ENCODE measurements around the gene KLC4. TPM values are rescaled to one million over a fixed set of nuclear protein-coding genes. Genes with fewer than 3 reads are reported as not detected.
"Not testable (repeated sequence)": the region's sequence is repeated elsewhere in the genome, so short reads cannot be mapped to it uniquely, and the experiment has no call there.

Gene KLC4
- total and polyA plus RNA-seq, 2 donors from 2014 or later, result 33.7 to 39.0 TPM

- TF ChIP-seq CTCF (IDR thresholded peaks at IDR 0.05; ENCODE audit: borderline replicate concordance, extremely low read depth, insufficient read depth), result no peak
- DNase-seq (peak in 2 of 5 donors; percentile 58 to 86), FAIRE-seq (no peak)
- Histone ChIP-seq H3K9ac (ENCODE audit: low read length in 3 of 3) (no peak overlapping the region), H3K9me3 (ENCODE audit: control insufficient read depth in 2 of 3, insufficient read depth in 1 of 3, low read length in 3 of 3) (no peaks in the 10 kb centered on the region), H3K36me3 (ENCODE audit: control insufficient read depth in 2 of 3, insufficient read depth in 3 of 3, low read length in 3 of 3) (peaks cover 0 to 2% (median 0%) of the 10 kb centered on the region in 3 donors), H3K27ac (ENCODE audit: low read depth in 2 of 2, low read length in 2 of 2) (no peak overlapping the region), H3K4me3 (ENCODE audit: low read length in 3 of 3) (peak overlapping the region in 1 of 3 donors; percentile 3), H3K27me3 (ENCODE audit: control insufficient read depth, insufficient read depth, low read length) (no peaks in the 10 kb centered on the region), H3K4me1 (ENCODE audit: control insufficient read depth in 2 of 3, insufficient read depth in 2 of 3, low read depth in 1 of 3, low read length in 3 of 3) (peaks cover 0 to 6% (median 0%) of the 10 kb centered on the region in 3 donors)
- intact Hi-C loops (cut with DNase I), result no loop called here
These were observed 19.3 kb downstream of the KLC4 start for GRCh38 chr6:43078691-43079090.

DNA sequence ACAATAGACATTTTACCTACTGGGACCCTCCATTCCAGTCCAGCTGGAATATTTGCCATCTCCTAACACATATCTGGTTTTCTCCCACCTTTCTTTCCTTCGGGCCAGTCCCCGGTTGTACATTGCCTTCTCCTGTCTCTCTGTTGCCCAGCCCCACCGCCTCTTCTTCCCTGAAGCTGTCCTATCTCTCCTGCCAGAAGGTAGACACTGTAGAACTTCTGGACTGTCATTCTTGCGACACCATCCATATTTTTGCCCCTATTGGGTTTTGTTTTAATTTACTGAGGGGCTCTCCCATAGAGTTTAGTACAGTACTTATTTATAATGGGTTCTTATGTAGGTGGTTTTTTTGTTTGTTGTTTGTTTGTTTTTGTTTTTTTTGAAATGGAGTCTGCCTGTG is 21.6 kb downstream of the KLC4 start:
- intact Hi-C loops (cut with DNase I), result no loop called here
- Histone ChIP-seq H3K36me3 (ENCODE audit: control insufficient read depth in 2 of 3, insufficient read depth in 3 of 3, low read length in 3 of 3) (no peaks in the 10 kb centered on the region), H3K27ac (ENCODE audit: low read depth in 2 of 2, low read length in 2 of 2) (no peak overlapping the region), H3K4me1 (ENCODE audit: control insufficient read depth in 2 of 3, insufficient read depth in 2 of 3, low read depth in 1 of 3, low read length in 3 of 3) (no peaks in the 10 kb centered on the region), H3K9ac (ENCODE audit: low read length in 3 of 3) (no peak overlapping the region), H3K27me3 (ENCODE audit: control insufficient read depth, insufficient read depth, low read length) (no peaks in the 10 kb centered on the region), H3K4me3 (ENCODE audit: low read length in 3 of 3) (no peak overlapping the region), H3K9me3 (ENCODE audit: control insufficient read depth in 2 of 3, insufficient read depth in 1 of 3, low read length in 3 of 3) (no peaks in the 10 kb centered on the region)
- DNase-seq, result no peak
- FAIRE-seq, result no peak
- TF ChIP-seq CTCF (IDR thresholded peaks at IDR 0.05; ENCODE audit: borderline replicate concordance, extremely low read depth, insufficient read depth), result no peak

GRCh38 chr6:43081922-43082321 is 22.5 kb downstream of the KLC4 start:
- H3K4me3 ChIP-seq (ENCODE audit: low read length in 3 of 3); intact Hi-C loops (cut with DNase I); H3K36me3 ChIP-seq (ENCODE audit: control insufficient read depth in 2 of 3, insufficient read depth in 3 of 3, low read length in 3 of 3); H3K9ac ChIP-seq (ENCODE audit: low read length in 3 of 3); H3K27me3 ChIP-seq (ENCODE audit: control insufficient read depth, insufficient read depth, low read length); H3K4me1 ChIP-seq (ENCODE audit: control insufficient read depth in 2 of 3, insufficient read depth in 2 of 3, low read depth in 1 of 3, low read length in 3 of 3); FAIRE-seq; H3K9me3 ChIP-seq (ENCODE audit: control insufficient read depth in 2 of 3, insufficient read depth in 1 of 3, low read length in 3 of 3); H3K27ac ChIP-seq (ENCODE audit: low read depth in 2 of 2, low read length in 2 of 2): not testable (repeated sequence)
- DNase-seq, result peak in 1 of 5 donors; percentile 10

DNA sequence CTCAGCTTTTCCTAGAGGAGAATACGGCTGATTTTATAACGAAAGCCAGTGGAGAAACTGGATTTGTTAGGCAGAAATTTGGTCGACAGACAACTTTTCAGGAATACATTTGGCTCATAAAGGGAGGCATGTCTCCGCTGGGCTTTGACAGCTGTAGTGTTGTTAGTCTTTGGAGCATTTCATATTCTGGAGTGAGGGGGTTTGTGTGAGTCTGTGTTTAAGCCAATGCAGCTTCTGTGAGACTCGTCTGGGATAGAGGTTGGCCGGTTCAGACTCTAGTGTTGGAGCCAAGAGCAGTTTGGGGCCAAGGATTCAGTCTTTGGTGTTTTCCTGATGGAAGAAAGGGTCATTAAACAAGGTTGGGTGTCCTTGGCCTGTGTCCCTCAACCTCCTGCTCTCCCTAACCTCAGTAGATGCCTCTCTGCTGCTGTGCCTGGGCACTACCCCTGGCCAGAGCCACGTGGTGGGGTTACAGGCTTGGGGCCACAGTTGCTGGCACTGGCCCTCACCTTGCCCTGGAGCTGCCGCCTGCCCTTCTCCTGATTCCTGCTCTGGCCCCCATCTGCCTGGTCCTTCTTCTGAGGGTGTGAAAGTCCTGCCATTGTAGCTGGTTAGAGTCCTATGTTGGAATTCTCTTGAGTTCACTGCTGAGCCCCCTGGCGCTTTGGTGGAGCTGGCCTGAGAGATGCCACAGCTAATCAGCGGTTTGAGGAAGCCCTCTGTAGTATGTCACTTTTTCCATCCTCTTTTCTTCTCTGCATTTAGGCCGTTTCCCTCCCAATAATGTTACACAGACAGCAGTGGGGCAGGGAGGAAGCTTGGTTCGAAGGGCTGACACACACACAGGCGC is 23.6 kb downstream of the KLC4 start:
- H3K36me3 ChIP-seq (ENCODE audit: control insufficient read depth in 2 of 3, insufficient read depth in 3 of 3, low read length in 3 of 3), result no peaks in the 10 kb centered on the region
- intact Hi-C loops (cut with DNase I), result no loop called here
- no peaks in the 10 kb centered on the region for H3K27me3 ChIP-seq (ENCODE audit: control insufficient read depth, insufficient read depth, low read length)
- H3K4me3 ChIP-seq (ENCODE audit: low read length in 3 of 3), result no peak overlapping the region
- H3K4me1 ChIP-seq (ENCODE audit: control insufficient read depth in 2 of 3, insufficient read depth in 2 of 3, low read depth in 1 of 3, low read length in 3 of 3), result no peaks in the 10 kb centered on the region
- no peaks in the 10 kb centered on the region for H3K9me3 ChIP-seq (ENCODE audit: control insufficient read depth in 2 of 3, insufficient read depth in 1 of 3, low read length in 3 of 3)
- DNase-seq, result peak in 1 of 5 donors; percentile 39
- no peak overlapping the region for H3K9ac ChIP-seq (ENCODE audit: low read length in 3 of 3)
- TF ChIP-seq CTCF (IDR thresholded peaks at IDR 0.05; ENCODE audit: borderline replicate concordance, extremely low read depth, insufficient read depth), result no peak
- H3K27ac ChIP-seq (ENCODE audit: low read depth in 2 of 2, low read length in 2 of 2), result no peak overlapping the region
- FAIRE-seq, result no peak

All from kidney (tissue), 14 donors.